Measurements from ENCODE around the gene PGK1. TPM values are rescaled to one million over a fixed set of nuclear protein-coding genes. Genes with fewer than 3 reads are reported as not detected.

Gene PGK1
- total and polyA plus RNA-seq, 11 donors = 76.5 to 616 (median 416) TPM

DNA sequence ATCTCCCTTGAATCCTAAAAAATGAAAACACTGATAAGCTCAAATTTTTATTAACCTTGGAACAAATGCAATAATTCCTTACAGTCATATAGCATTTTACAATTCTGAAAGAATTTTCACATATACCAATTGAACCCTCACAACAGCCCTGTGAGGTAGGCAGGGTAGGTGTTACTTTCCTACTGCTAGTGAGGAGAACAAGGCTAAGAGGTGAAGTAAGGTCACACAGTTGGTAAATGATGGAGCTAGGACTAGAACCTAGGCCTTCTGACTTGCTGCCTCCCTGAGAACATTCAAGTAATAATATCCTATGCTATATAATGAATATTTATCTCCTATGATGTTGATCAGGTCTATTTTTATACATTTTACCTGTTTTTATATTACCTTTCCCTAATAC lies 25.7 kb downstream of the PGK1 start:
- Histone ChIP-seq H3K27me3 (no peaks in the 10 kb centered on the region), H3K27ac (no peak overlapping the region), H3K9me3 (no peaks in the 10 kb centered on the region), H3K4me1 (peaks cover 0 to 5% (median 0%) of the 10 kb centered on the region in 12 donors), H3K36me3 (peaks cover 0 to 92% (median 55%) of the 10 kb centered on the region in 9 donors), H3K4me3 (no peak overlapping the region)
- TF ChIP-seq POLR2A (IDR thresholded peaks at IDR 0.05) = no peak
- TF ChIP-seq, protein P1, sequence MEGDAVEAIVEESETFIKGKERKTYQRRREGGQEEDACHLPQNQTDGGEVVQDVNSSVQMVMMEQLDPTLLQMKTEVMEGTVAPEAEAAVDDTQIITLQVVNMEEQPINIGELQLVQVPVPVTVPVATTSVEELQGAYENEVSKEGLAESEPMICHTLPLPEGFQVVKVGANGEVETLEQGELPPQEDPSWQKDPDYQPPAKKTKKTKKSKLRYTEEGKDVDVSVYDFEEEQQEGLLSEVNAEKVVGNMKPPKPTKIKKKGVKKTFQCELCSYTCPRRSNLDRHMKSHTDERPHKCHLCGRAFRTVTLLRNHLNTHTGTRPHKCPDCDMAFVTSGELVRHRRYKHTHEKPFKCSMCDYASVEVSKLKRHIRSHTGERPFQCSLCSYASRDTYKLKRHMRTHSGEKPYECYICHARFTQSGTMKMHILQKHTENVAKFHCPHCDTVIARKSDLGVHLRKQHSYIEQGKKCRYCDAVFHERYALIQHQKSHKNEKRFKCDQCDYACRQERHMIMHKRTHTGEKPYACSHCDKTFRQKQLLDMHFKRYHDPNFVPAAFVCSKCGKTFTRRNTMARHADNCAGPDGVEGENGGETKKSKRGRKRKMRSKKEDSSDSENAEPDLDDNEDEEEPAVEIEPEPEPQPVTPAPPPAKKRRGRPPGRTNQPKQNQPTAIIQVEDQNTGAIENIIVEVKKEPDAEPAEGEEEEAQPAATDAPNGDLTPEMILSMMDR (IDR thresholded peaks at IDR 0.05) = no peak
- ATAC-seq (no peak), DNase-seq (no peak)
- intact Hi-C loops (cut with DNase I) = no loop called here

DNA sequence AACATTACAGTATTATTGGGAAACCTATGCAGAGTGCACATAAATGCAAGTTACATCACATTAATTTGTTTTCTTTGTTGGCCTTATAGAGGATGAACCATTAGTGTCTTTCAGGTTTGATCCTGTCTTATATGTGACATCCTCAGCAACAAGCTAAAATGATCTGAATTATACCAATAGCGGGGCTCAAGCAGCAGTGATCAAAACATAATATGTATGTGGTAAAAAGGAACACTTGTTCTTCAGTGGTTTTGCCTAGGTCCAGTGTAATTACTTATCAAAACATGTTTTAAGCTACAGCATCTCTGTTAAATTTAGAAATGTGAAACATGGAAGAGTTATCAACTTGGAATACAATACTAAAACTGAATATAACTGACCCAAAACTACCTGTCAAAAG lies 26.3 kb downstream of the PGK1 start:
- ATAC-seq (no peak), DNase-seq (no peak)
- Histone ChIP-seq H3K9me3 (no peaks in the 10 kb centered on the region), H3K4me1 (peaks cover 0 to 5% (median 0%) of the 10 kb centered on the region in 12 donors), H3K27me3 (no peaks in the 10 kb centered on the region), H3K4me3 (no peak overlapping the region), H3K36me3 (peaks cover 0 to 86% (median 48%) of the 10 kb centered on the region in 9 donors), H3K27ac (no peak overlapping the region)
- intact Hi-C loops (cut with DNase I) = no loop called here
- WGBS, 4 donors = 71 to 97% (median 85%) methylated on average over 1 of the region's 1 CpG
- no peak for TF ChIP-seq POLR2A (IDR thresholded peaks at IDR 0.05)
- TF ChIP-seq, protein P1 (IDR thresholded peaks at IDR 0.05) = no peak

DNA sequence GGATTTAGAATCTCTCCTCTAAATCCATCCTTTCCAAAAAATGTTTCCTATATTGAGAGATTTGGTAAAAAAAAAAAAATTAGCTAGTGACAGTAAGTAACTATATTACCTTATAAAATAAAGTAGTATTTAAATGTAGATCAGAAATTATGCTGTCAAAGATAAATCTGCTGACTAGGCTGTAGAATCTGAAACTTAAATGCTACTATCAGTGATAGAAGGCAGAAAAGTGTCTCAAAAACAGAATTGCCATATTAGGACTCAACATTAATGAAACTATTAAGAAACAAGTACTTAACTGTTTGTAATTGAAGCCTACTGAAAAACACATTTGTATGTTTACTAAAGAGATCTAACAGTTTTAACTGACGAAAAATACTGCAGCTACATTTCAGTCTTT lies 27.1 kb downstream of the PGK1 start:
- Histone ChIP-seq H3K4me3 (no peak overlapping the region), H3K27ac (peak overlapping the region in 1 of 12 donors; percentile 17), H3K9me3 (no peaks in the 10 kb centered on the region), H3K27me3 (no peaks in the 10 kb centered on the region), H3K4me1 (peaks cover 0 to 5% (median 0%) of the 10 kb centered on the region in 12 donors), H3K36me3 (peaks cover 0 to 85% (median 46%) of the 10 kb centered on the region in 9 donors)
- 61 to 89% (median 83%) methylated on average over 1 of the region's 1 CpG for WGBS, 4 donors
- no peak for TF ChIP-seq POLR2A (IDR thresholded peaks at IDR 0.05)
- TF ChIP-seq, protein P1 (IDR thresholded peaks at IDR 0.05) = no peak
- DNase-seq = no peak
- intact Hi-C loops (cut with DNase I) = no loop called here
- ATAC-seq = no peak

DNA sequence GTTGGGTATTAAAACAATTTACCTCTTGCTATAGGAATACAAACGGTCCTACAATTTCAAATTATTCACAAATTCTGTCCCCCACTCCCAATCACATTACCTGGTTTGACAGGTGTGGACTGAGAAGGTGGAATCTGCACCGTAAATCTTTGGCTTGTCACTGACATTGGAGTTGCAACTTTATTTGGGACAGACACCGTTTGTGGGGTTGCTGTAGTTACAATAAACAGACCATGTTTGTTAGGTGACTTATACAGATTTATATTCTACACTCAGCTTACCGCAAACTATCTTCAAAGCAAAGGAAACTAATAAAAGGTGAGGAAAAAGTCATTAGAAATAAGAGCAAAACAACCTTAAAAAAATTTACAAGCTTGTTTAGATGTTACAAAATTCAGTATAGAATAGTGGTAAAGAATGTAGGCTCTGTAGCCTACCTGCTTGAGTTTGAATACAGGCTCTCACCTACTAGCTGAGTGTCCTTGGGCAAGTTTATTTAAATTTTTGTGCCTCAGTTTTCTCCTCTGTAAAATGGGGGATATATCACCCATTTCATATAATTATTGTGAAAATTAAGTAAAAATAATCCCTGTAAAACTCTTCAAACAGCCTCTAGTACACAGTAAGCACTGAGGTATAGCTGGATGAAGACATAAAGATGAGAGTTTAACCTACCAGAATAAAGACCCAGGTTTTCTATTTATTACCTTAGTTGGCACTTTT lies 29.4 kb downstream of the PGK1 start:
- no peak overlapping the region for H3K4me3 ChIP-seq
- no peaks in the 10 kb centered on the region for H3K27me3 ChIP-seq
- 55 to 64% (median 58%) methylated on average over 4 of the region's 4 CpGs for WGBS, 4 donors
- no peak for TF ChIP-seq POLR2A (IDR thresholded peaks at IDR 0.05)
- TF ChIP-seq, protein P1 (IDR thresholded peaks at IDR 0.05) = no peak
- peaks cover 0 to 71% (median 24%) of the 10 kb centered on the region in 9 donors for H3K36me3 ChIP-seq
- H3K9me3 ChIP-seq = no peaks in the 10 kb centered on the region
- intact Hi-C loops (cut with DNase I) = no loop called here
- H3K27ac ChIP-seq = no peak overlapping the region
- H3K4me1 ChIP-seq = peaks cover 0 to 5% (median 0%) of the 10 kb centered on the region in 12 donors
- ATAC-seq (no peak), DNase-seq (no peak)

Data from heart left ventricle (tissue), 16 donors.